ENCODE measurements around the gene CORIN. TPM values are rescaled to one million over a fixed set of nuclear protein-coding genes. Genes with fewer than 3 reads are reported as not detected.

CORIN gene
- polyA plus RNA-seq, 1 of the 3 experiments (the other 2 are of a cell fraction): 1.1 TPM

- Histone ChIP-seq H3K36me3 (replicated peaks in 1 of 2; ENCODE audit: control insufficient read depth in 1 of 2, insufficient read depth in 2 of 2, low read length in 1 of 2) (peaks cover 16 to 34% of the 10 kb centered on the region in 2 experiments), H4K20me1 (ENCODE audit: insufficient read depth) (no peaks in the 10 kb centered on the region), H3F3A (replicated peaks; ENCODE audit: insufficient read depth) (no peaks in the 10 kb centered on the region), H3K9me3 (no peaks in the 10 kb centered on the region), H3K27ac (ENCODE audit: low read depth in 2 of 2, low read length in 1 of 2) (peak overlapping the region; percentile 12 to 88), H2AFZ (ENCODE audit: low read depth) (no peak overlapping the region), H3K4me1 (ENCODE audit: control insufficient read depth in 1 of 2, insufficient read depth in 2 of 2, low read depth in 1 of 2, low read length in 1 of 2) (peaks cover 7 to 10% of the 10 kb centered on the region in 2 experiments; a peak in 2 of 4 replicates), H3K9me2 (no peaks in the 10 kb centered on the region), H3K27me3 (ENCODE audit: insufficient read depth) (no peaks in the 10 kb centered on the region), H3K79me2 (ENCODE audit: insufficient read depth) (no peaks in the 10 kb centered on the region), H3K4me2 (no peak overlapping the region), H3K9ac (no peak overlapping the region), H3K4me3 (ENCODE audit: low read depth in 2 of 2, low read length in 1 of 2) (no peak overlapping the region)
- TF ChIP-seq RCOR1 (IDR thresholded peaks at IDR 0.05; ENCODE audit: low read length) (peak; percentile 82), FOXM1 (IDR thresholded peaks at IDR 0.05; ENCODE audit: low read depth) (0 out of 2 replicates have a peak, but pooled peaks have one; percentile 46), JUND (IDR thresholded peaks at IDR 0.05) (peak; percentile 51; the same call in 1 of the 2 replicates), RXRA (IDR thresholded peaks at IDR 0.05; ENCODE audit: borderline replicate concordance, low read depth) (no peak), TEAD4 (IDR thresholded peaks at IDR 0.05; ENCODE audit: borderline replicate concordance, insufficient read depth) (peak; percentile 39; the same call in 1 of the 2 replicates), EP300 (IDR thresholded peaks at IDR 0.05; ENCODE audit: borderline replicate concordance in 1 of 2, low read depth in 1 of 2, low read length in 1 of 2) (peak; percentile 71 to 83), GABPA (IDR thresholded peaks at IDR 0.05; ENCODE audit: low read depth) (no peak), NFIC (IDR thresholded peaks at IDR 0.05; ENCODE audit: borderline replicate concordance) (peak; percentile 52; the same call in 1 of the 2 replicates), POLR2AphosphoS5 (IDR thresholded peaks at IDR 0.05; ENCODE audit: low read depth, low read length) (no peak), IRF3 (IDR thresholded peaks at IDR 0.05; ENCODE audit: low read depth, low read length) (no peak), FOXJ3 (CRISPR knock-in tag; IDR thresholded peaks at IDR 0.05) (no peak), USF2 (IDR thresholded peaks at IDR 0.05; ENCODE audit: borderline replicate concordance, low read depth, low read length) (no peak), MEF2A (IDR thresholded peaks at IDR 0.05; ENCODE audit: borderline replicate concordance, low read depth) (peak; percentile 40; the same call in 1 of the 2 replicates), GATA2 (CRISPR knock-in tag; IDR thresholded peaks at IDR 0.05) (peak; percentile 80), TCF12 (IDR thresholded peaks at IDR 0.05) (peak; percentile 86)
- TF ChIP-seq, protein P1, sequence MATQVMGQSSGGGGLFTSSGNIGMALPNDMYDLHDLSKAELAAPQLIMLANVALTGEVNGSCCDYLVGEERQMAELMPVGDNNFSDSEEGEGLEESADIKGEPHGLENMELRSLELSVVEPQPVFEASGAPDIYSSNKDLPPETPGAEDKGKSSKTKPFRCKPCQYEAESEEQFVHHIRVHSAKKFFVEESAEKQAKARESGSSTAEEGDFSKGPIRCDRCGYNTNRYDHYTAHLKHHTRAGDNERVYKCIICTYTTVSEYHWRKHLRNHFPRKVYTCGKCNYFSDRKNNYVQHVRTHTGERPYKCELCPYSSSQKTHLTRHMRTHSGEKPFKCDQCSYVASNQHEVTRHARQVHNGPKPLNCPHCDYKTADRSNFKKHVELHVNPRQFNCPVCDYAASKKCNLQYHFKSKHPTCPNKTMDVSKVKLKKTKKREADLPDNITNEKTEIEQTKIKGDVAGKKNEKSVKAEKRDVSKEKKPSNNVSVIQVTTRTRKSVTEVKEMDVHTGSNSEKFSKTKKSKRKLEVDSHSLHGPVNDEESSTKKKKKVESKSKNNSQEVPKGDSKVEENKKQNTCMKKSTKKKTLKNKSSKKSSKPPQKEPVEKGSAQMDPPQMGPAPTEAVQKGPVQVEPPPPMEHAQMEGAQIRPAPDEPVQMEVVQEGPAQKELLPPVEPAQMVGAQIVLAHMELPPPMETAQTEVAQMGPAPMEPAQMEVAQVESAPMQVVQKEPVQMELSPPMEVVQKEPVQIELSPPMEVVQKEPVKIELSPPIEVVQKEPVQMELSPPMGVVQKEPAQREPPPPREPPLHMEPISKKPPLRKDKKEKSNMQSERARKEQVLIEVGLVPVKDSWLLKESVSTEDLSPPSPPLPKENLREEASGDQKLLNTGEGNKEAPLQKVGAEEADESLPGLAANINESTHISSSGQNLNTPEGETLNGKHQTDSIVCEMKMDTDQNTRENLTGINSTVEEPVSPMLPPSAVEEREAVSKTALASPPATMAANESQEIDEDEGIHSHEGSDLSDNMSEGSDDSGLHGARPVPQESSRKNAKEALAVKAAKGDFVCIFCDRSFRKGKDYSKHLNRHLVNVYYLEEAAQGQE (IDR thresholded peaks at IDR 0.05; ENCODE audit: low read depth, low read length): no peak
- TF ChIP-seq, protein P2, sequence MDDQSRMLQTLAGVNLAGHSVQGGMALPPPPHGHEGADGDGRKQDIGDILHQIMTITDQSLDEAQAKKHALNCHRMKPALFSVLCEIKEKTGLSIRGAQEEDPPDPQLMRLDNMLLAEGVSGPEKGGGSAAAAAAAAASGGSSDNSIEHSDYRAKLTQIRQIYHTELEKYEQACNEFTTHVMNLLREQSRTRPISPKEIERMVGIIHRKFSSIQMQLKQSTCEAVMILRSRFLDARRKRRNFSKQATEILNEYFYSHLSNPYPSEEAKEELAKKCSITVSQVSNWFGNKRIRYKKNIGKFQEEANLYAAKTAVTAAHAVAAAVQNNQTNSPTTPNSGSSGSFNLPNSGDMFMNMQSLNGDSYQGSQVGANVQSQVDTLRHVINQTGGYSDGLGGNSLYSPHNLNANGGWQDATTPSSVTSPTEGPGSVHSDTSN (IDR thresholded peaks at IDR 0.05): peak; percentile 73
- CTCF ChIA-PET: interaction anchor here (1.5 kb wide), 1 partner anchor 176 kb away, joined by 4 read pairs; no protein-coding TSS in a partner anchor
- POLR2A ChIA-PET: no interaction called here
- 29% methylated on average over 3 of the region's 3 CpGs for WGBS (ENCODE audit: low lambda C conversion rate)
- no peak for DNase-seq
These were observed 275.6 kb downstream of the CORIN start for GRCh38 chr4:47562297-47562696.

All from SK-N-SH (cell line).